SK-N-SH (cell line): ENCODE measurements around the gene CHSY3. TPM values are rescaled to one million over a fixed set of nuclear protein-coding genes. Genes with fewer than 3 reads are reported as not detected.

ENCODE experiments used
- CTCF ChIA-PET: fragments of 300-600, 350-600 bp; formaldehyde crosslinking; extraction: SDS; loops from one replicate; lab custom pipeline; 2021; lab: Yijun Ruan, JAX
- POLR2A ChIA-PET: fragments of 350-600 bp; sonication (Branson Sonifier 250); formaldehyde crosslinking; extraction: SDS; loops from one replicate; lab custom pipeline; 2020; ENCODE audit warnings: antibody characterized with exemption, inconsistent platforms; lab: Yijun Ruan, JAX
- DNase-seq: peaks from one replicate; pipeline ENCODE4 v3.0.0; 2012
- H2AFZ ChIP-seq: fragments of 200-600 bp; sonication (generic); 2 replicates; pipeline ENCODE4 v1.8.1; 2016; ENCODE audit warnings: antibody characterized with exemption, mild to moderate bottlenecking, low read depth
- H3F3A ChIP-seq: fragments of 200-600 bp; sonication (generic); replicated peaks from 2 replicates; pipeline ENCODE3; 2016; ENCODE audit warnings: antibody characterized with exemption, mild to moderate bottlenecking; ENCODE audit not compliant: insufficient read depth
- H3K27ac ChIP-seq, 2 experiments: fragments of 200-500 bp in 1 of 2; fragments of 200-600 bp in 1 of 2; sonication (Bioruptor generic) in 1 of 2; sonication (generic), shearing (Covaris generic) in 1 of 2; 2 replicates each; pipeline versions ENCODE4 v1.5.1 to v1.6.1; 2014 to 2016; ENCODE audit warnings: low read depth in 2 of 2, inconsistent platforms in 1 of 2, low read length in 1 of 2, mild to moderate bottlenecking in 1 of 2, mixed read lengths in 1 of 2
- H3K27me3 ChIP-seq: fragments of 200-600 bp; sonication (generic), shearing (Covaris generic); 2 replicates; pipeline ENCODE4 v1.6.1; 2016; ENCODE audit warnings: mixed run types; ENCODE audit not compliant: insufficient read depth
- H3K36me3 ChIP-seq, 2 experiments: fragments of 200-500 bp in 1 of 2; fragments of 200-600 bp in 1 of 2; sonication (Bioruptor generic) in 1 of 2; sonication (generic) in 1 of 2; replicated peaks in 1 of 2; 2 replicates each; pipeline versions ENCODE3 to v1.5.1; 2014 to 2016; ENCODE audit warnings: low read length in 1 of 2, mild to moderate bottlenecking in 1 of 2; ENCODE audit not compliant: insufficient read depth in 2 of 2, control insufficient read depth in 1 of 2
- H3K4me1 ChIP-seq, 2 experiments: fragments of 200-500 bp in 1 of 2; fragments of 200-600 bp in 1 of 2; sonication (Bioruptor generic) in 1 of 2; sonication (generic), shearing (Covaris generic) in 1 of 2; 2 replicates each; pipeline versions ENCODE4 v1.5.1 to v1.6.1; 2014 to 2016; ENCODE audit warnings: low read depth in 1 of 2, low read length in 1 of 2, mixed run types in 1 of 2; ENCODE audit not compliant: insufficient read depth in 2 of 2, control insufficient read depth in 1 of 2
- H3K4me2 ChIP-seq: fragments of 200-600 bp; sonication (generic), shearing (Covaris generic); 2 replicates; pipeline ENCODE4 v1.6.1; 2017; ENCODE audit warnings: mixed run types
- H3K4me3 ChIP-seq, 2 experiments: fragments of 200-500 bp in 1 of 2; fragments of 200-600 bp in 1 of 2; sonication (Bioruptor generic) in 1 of 2; sonication (generic), shearing (Covaris generic) in 1 of 2; 2 replicates each; pipeline versions ENCODE4 v1.5.1 to v1.8.1; 2014 to 2016; ENCODE audit warnings: low read depth in 2 of 2, inconsistent platforms in 1 of 2, low read length in 1 of 2, mild to moderate bottlenecking in 1 of 2, mixed read lengths in 1 of 2, moderate library complexity in 1 of 2
- H3K79me2 ChIP-seq: fragments of 200-600 bp; sonication (generic); 2 replicates; pipeline ENCODE4 v1.8.1; 2017; ENCODE audit warnings: mild to moderate bottlenecking; ENCODE audit not compliant: insufficient read depth
- H3K9ac ChIP-seq: fragments of 200-600 bp; sonication (generic); 2 replicates; pipeline ENCODE4 v1.6.1; 2017; ENCODE audit warnings: mixed run types
- H3K9me2 ChIP-seq: fragments of 200-600 bp; sonication (generic); 2 replicates; pipeline ENCODE4 v1.6.1; 2017; ENCODE audit warnings: mixed run types
- H3K9me3 ChIP-seq: fragments of 200-600 bp; sonication (generic); 2 replicates; pipeline ENCODE4 v1.6.1; 2017; ENCODE audit warnings: mixed run types, mild to moderate bottlenecking, moderate library complexity
- H4K20me1 ChIP-seq: fragments of 200-600 bp; sonication (generic); 2 replicates; pipeline ENCODE4 v1.6.1; 2017; ENCODE audit warnings: mild to moderate bottlenecking, mixed run types; ENCODE audit not compliant: insufficient read depth
- CHD2 ChIP-seq: fragments of 150-350 bp; IDR thresholded peaks from 2 replicates; pipeline ENCODE4 v1.6.1; 2018; ENCODE audit warnings: low read length; ENCODE audit not compliant: partially characterized antibody
- CTCF ChIP-seq: fragments of 200-600 bp; sonication (generic); IDR thresholded peaks from 2 replicates; pipeline ENCODE4 v1.6.1; 2017; ENCODE audit warnings: antibody characterized with exemption, mild to moderate bottlenecking, moderate library complexity
- EP300 ChIP-seq, 2 experiments: IDR thresholded peaks; 2 replicates each; pipeline versions ENCODE4 v1.4.0 to v1.6.1; 2012; ENCODE audit warnings: borderline replicate concordance in 1 of 2, low read depth in 1 of 2, low read length in 1 of 2
- FOXJ3 ChIP-seq: sonication (generic); formaldehyde crosslinking; IDR thresholded peaks from 2 replicates; pipeline ENCODE4 v1.5.1; 2020; ENCODE audit warnings: mild to moderate bottlenecking, missing genetic modification reagents
- FOXM1 ChIP-seq: IDR thresholded peaks from 2 replicates; pipeline ENCODE4 v1.4.0; 2012; ENCODE audit warnings: low read depth, mild to moderate bottlenecking
- GABPA ChIP-seq: IDR thresholded peaks from 2 replicates; pipeline ENCODE4 v1.4.0; 2012; ENCODE audit warnings: low read depth, mild to moderate bottlenecking
- MAX ChIP-seq: IDR thresholded peaks from 2 replicates; pipeline ENCODE4 v1.4.0; 2012; ENCODE audit warnings: low read depth
- MEF2A ChIP-seq: IDR thresholded peaks from 2 replicates; pipeline ENCODE4 v1.4.0; 2012; ENCODE audit warnings: low read depth, borderline replicate concordance
- NFIC ChIP-seq: IDR thresholded peaks from 2 replicates; pipeline ENCODE4 v1.4.0; 2012; ENCODE audit warnings: borderline replicate concordance
- NRF1 ChIP-seq: IDR thresholded peaks from 2 replicates; pipeline ENCODE4 v1.6.1; 2012; ENCODE audit warnings: low read depth, mild to moderate bottlenecking, low read length
- RAD21 ChIP-seq: IDR thresholded peaks from 2 replicates; pipeline ENCODE4 v1.6.1; 2012; ENCODE audit warnings: mild to moderate bottlenecking, low read length
- REST ChIP-seq: IDR thresholded peaks from 2 replicates; pipeline ENCODE4 v1.6.1; 2012; ENCODE audit warnings: mild to moderate bottlenecking, low read depth, low read length, moderate library complexity
- RXRA ChIP-seq: IDR thresholded peaks from 2 replicates; pipeline ENCODE4 v1.4.0; 2012; ENCODE audit warnings: low read depth, mild to moderate bottlenecking, borderline replicate concordance
- TCF12 ChIP-seq: IDR thresholded peaks from 2 replicates; pipeline ENCODE4 v1.4.0; 2012
- YY1 ChIP-seq: IDR thresholded peaks from 2 replicates; pipeline ENCODE4 v1.4.0; 2012; ENCODE audit warnings: low read depth, mild to moderate bottlenecking
- ZBTB33 ChIP-seq: IDR thresholded peaks from 2 replicates; pipeline ENCODE4 v1.4.0; 2012; ENCODE audit warnings: low read depth, borderline replicate concordance
- WGBS: methylation state at CpG from one replicate; pipeline ENCODE4 v1.1.6; 2017; ENCODE audit warnings: low lambda C conversion rate; 5-methylcytosine and 5-hydroxymethylcytosine counted together
- polyA plus RNA-seq, 3 experiments: library from polyadenylated mRNA; depleted of rRNA; stranded (reverse); fragments of >200 nt; gene quantifications; 2 replicates each; pipeline ENCODE4 v1.2.3, GENCODE V29; 2012

The CHSY3 gene
- polyA plus RNA-seq, 1 of the 3 experiments (the other 2 are of a cell fraction) = not detected

- H4K20me1 ChIP-seq = no peaks in the 10 kb centered on the region
- TF ChIP-seq REST (no peak), MAX (no peak), ZBTB33 (no peak), RAD21 (no peak), YY1 (no peak), FOXJ3 (CRISPR knock-in tag) (no peak), NFIC (no peak), NRF1 (no peak), MEF2A (no peak), CTCF (no peak), RXRA (no peak), GABPA (no peak), TCF12 (no peak), EP300 (IDR thresholded peaks at IDR 0.05; ENCODE audit: borderline replicate concordance in 1 of 2, low read depth in 1 of 2, low read length in 1 of 2) (no peak), FOXM1 (no peak), CHD2 (no peak)
- DNase-seq = no peak
- CTCF ChIA-PET = no interaction called here
- no peaks in the 10 kb centered on the region for H3K9me3 ChIP-seq
- WGBS = 0% methylated on average over 3 of the region's 3 CpGs
- H3K4me3 ChIP-seq = no peak overlapping the region
- H3K27me3 ChIP-seq = no peaks in the 10 kb centered on the region; the same call in 1 of the 2 replicates
- no peaks in the 10 kb centered on the region for H3K36me3 ChIP-seq
- no peak overlapping the region for H2AFZ ChIP-seq
- H3K79me2 ChIP-seq = no peaks in the 10 kb centered on the region
- POLR2A ChIA-PET = no interaction called here
- no peak overlapping the region for H3K9ac ChIP-seq
- no peaks in the 10 kb centered on the region for H3K4me1 ChIP-seq
- no peaks in the 10 kb centered on the region for H3F3A ChIP-seq
- no peak overlapping the region for H3K4me2 ChIP-seq
- H3K27ac ChIP-seq = no peak overlapping the region
- H3K9me2 ChIP-seq = no peaks in the 10 kb centered on the region
Observed at GRCh38 chr5:130102375-130102774, 198.1 kb downstream of the CHSY3 start.
